HL-60/S4 treated with retinoic acid at 250 ng/mL for 4 days and 3 days (cell line): ENCODE results near the gene TBCK.
"Not testable (repeated sequence)": the region's sequence is repeated elsewhere in the genome, so short reads cannot be mapped to it uniquely, and the experiment has no call there.

ENCODE experiments used
- in situ Hi-C: fragments of 300-500 bp; cut with MboI; formaldehyde crosslinking; loops from 2 replicates; pipeline ENCODE4 v1.7.0; 2022; ENCODE audit warnings: low sequenced_read_pairs

Gene TBCK

DNA sequence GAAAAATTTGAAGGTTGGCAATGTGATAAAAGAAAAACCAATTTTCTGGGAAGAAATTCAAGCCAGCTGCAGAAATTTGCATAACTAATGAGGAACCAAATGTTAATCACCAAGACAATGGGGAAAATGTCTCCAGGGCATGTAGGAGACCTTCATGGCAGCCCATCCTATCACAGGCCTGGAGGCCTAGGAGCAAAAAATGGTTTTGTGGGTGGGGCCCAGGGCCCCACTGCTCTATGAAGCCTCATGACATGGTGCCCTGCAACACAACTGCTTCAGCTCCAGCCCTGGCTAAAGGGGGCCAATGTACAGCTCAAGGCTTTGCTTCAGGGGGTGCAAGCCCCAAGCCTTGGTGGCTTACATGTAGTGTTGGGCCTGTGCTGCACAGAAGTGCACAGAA, 184.0 kb downstream of the TBCK start:
- in situ Hi-C loops: no loop called here

DNA sequence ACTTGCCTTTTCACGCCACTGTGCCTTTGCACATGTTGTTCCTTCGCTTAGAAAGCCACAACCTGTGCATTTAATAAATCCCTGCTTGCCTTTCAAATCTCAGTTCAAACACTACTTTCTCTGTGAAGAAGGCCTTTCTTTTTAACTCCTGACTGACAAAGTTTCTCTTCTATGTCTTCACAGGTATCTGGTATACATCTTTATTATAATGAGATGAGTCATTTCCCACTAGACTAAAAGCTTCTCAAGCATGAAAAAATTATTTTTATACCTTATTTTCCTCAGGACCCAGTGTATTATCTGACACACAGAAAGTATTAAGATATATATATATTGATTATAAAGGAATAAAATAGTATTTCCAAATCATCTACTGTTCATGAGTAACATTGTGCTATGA, 189.9 kb downstream of the TBCK start:
- in situ Hi-C loops: no loop called here

DNA sequence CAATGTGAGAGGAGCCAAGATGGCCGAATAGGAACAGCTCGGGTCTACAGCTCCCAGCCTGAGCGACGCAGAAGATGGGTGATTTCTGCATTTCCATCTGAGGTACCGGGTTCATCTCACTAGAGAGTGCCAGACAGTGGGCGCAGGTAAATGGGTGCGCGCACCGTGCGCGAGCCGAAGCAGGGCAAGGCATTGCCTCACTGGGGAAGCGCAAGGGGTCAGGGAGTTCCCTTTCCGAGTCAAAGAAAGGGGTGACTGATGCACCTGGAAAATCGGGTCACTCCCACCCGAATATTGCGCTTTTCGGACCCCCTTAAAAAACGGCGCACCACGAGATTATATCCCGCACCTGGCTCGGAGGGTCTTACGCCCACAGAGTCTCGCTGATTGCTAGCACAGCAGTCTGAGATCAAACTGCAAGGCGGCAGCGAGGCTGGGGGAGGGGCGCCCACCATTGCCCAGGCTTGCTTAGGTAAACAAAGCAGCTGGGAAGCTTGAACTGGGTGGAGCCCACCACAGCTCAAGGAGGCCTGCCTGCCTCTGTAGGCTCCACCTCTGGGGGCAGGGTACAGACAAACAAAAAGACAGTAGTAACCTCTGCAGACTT, 196.0 kb downstream of the TBCK start:
- in situ Hi-C loops: not testable (repeated sequence)

DNA sequence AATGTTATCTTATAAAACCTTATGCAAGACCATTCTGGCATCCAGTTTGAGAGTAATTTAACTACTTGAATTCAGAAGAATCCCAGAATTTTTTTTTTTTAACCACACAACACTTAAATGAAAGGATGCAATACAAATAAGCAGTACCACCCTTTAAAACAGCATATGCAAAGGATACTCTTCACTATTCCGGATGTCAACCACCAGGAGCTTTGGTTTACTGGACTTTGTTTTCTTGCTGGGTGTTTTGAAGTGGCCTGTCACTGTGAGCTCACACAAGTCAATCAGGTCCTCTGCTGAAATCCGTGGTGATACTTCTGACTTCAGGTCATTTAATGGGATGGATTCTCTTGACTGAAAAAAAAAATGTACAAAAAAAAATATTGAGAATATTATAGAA, 200.0 kb downstream of the TBCK start:
- in situ Hi-C loops: no loop called here

DNA sequence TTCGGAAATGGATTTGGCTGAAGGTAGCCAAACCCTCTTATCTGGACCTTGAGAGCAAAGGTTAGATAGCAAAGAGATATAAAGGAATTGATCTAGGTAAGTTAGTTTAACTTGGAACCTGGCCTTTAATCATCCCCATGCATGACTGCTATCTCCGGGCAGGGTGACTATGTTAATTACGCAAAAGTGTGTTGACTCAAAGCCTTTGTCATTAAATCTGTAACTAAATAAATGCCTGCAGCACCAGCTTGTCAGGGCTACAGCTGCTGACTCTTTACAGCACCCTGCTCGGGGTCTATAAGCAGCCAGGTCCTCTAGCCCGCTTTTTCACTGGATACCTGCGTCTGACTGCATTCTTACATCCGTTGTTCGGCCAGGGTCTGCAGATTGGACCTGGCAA, 201.7 kb downstream of the TBCK start:
- in situ Hi-C loops: no loop called here

DNA sequence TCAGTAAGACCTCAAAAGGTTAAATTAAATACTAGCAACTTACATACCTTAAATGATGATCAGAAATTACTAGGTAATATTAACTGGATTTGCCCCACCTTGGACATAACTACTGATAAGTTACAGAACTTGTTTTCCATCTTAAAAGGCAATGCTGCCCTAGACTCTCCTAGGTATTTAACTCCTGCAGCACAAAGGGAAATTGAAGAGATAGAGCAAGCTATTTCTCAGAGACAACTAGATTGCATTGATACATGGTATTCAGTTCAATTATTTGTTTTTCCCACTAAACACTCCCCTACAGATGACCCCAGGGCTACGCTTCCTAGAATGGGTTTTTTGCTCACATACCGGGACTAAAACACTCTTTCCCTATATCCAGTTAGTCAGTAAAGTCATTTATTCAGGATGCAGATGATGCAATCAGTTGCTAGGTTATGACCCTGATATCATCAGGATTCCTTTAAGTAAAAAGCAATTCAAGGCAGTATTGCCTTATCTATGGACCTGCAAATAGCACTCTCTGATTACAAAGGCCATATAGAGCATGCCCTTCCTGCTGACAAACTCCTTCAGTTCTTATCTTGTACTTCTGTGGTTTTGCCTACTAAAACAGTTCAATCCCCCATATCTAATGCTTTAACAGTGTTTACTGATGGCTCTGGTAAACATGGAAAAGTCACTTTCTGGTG, 204.1 kb downstream of the TBCK start:
- in situ Hi-C loops: not testable (repeated sequence)

DNA sequence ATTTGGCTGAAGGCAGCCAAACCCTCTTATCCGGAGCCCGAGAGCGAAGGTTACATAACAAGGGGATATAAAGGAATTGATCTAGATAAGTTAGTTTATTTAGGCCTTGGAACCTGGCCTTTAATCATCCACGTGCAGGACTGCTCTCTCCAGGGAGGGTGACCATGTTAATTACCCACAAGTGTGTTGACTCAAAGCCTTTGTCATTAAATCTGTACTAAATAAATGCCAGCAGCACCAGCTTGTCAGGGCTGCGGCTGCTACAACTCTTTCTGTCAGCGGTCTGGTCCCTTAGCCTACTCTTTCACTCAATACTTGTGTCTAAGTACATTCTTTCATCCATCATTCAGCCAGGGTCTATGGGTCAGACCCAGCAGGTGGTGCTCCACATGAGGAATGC, 206.1 kb downstream of the TBCK start:
- in situ Hi-C loops: no loop called here

DNA sequence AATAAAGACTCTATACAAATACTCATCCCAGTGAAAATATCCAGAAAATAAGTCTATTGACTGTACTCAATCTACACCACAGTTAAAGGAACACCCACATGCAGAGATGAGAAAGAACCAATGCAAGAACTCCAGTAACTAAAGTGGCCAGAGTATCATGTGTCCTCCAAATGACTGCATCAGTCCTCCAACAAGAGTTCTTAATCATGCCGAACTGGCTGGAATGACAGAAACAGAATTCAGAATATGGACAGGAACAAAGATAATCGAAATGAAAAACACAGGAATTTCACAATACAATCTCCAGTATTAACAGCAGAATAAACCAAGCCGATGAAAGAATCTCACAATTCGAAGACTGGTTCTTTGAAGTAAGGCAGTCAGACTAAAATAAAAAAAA, 210.3 kb downstream of the TBCK start:
- in situ Hi-C loops: no loop called here

DNA sequence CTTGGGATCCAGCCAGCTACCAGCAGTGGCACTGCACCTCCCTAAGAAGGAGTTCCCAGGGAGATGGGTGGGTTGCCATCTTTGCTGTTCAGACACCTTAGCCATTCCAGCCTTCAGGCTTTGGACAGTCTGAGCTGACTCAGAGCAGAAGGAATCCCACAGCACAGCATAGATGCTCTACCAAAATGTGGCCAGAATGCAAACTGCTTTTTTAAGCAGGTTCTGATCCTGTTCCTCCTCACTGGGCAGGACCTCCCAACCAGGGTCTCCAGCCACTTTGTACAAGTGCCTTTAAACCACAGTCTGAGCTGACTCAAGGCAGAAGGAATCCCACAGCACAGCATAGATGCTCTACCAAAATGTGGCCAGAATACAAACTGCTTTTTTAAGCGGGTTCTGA, 211.7 kb downstream of the TBCK start:
- in situ Hi-C loops: no loop called here

DNA sequence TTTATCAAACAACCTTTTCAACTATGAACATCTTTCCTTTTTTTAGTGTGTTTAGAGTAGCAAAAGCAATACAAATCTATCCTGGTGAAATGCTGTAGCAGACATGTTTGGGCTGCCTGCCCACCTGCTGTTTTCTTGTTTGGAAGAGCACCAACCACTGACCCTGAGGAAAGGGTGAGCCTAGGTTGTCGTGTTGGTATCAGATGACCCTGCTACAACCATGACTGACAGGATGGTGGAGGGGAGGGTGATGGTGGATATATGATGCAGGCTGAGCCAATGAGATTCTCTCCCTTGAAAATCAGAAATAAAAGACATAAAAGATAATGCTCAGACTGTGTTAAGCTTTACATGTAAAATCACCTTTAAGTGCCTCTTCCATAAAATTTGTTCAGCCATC, 219.6 kb downstream of the TBCK start:
- in situ Hi-C loops: no loop called here

DNA sequence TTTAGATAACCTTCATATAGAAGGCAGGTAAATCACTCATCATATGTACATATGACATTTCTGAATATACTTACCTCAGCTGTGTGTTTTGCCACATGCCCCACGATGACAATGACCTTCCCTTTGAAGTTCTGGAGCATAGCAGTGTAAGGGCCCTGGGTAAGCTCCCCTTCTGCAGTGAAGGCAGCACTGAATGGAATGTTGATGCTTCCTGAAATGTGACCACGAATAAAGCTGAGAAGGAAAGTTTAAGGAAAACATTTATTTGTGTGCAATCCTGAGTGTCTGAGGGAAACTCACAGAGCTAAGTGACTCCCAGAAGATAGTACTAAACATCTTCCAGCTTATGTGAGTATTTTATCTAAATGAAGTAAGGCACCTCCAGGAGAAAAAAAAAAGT, 220.6 kb downstream of the TBCK start:
- in situ Hi-C loops: no loop called here

DNA sequence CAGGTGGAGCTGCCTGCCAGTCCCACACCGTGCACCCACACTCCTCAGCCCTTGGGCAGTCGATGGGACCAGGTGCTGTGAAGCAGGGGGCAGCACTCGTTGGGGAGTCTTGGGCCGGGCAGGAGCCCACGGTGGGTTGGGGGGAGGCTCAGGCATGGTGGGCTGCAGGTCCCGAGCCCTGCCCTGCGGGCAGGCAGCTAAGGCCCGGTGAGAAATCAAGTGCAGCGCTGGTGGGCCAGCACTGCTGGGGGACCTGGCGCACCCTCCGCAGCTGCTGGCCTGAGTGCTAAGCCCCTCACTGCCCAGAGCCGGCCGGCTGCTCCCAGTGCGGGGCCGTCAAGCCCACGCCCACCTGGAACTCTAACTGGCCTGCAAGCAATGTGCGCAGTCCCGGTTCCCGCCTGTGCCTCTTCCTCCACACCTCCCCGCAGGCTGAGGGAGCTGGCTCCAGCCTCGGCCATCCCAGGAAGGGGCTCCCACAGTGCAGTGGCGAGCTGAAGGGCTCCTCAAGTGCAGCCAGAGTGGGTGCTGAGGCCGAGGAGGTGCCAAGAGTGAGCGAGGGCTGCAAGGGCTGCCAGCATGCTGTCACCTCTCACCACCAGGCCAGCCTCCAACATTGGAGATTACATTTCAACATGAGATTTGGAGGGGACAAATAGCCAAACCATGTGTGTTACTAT, 223.5 kb downstream of the TBCK start:
- in situ Hi-C loops: no loop called here

DNA sequence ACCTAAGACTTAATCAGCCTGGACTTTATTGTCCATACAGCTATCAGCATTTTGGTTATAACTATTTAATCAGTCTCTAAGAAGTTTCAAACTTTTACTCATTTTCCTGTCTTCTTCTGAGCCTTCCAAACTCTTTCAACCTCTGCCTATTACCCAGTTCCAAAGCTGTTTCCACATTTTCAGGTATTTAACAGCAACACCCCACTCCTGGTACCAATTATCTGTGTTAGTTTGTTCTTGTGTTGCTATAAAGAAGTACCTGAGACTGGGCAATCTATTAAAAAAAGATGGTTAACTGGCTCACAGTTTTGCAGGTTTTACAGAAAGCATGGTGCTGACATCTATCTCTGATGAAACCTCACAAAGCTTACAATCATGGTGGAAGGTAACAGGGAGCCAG, 225.2 kb downstream of the TBCK start:
- in situ Hi-C loops: no loop called here

DNA sequence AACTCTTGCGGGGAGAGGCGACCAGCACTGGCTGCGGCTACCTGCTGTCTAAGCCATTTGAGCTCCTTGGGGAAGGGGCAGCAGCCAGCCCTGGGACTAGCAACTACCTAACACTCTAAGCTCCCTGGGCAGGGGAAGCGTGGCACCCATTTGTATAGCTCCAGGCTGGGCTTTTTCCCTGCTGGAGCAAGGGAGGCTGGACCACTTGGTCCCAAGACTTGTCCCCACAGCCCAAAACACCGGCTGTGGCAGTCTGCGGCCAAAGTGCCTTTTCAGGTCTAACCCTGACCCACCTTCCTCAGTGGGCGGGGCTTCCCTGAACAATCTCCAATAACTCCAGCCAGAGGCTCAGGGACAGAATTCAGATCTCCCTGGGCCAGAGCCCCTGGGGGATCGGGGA, 232.9 kb downstream of the TBCK start:
- in situ Hi-C loops: no loop called here

DNA sequence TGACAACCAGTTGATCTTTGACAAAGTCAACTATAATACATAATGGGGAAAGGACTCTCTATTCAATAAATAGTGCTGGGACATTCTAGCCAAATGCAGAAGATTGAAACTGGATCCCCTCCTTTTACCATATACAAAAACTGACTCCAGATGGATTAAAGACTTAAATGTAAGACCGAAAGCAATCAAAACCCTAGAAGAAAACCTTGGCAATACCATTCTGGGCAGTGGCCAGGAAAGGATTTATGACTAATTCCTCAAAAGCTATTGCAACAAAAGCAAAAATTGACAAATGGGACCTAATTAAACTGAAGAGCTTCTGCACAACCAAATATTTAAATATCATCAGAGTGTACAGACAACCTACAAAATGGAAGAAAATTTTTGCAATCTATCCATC, 235.6 kb downstream of the TBCK start:
- in situ Hi-C loops: no loop called here

DNA sequence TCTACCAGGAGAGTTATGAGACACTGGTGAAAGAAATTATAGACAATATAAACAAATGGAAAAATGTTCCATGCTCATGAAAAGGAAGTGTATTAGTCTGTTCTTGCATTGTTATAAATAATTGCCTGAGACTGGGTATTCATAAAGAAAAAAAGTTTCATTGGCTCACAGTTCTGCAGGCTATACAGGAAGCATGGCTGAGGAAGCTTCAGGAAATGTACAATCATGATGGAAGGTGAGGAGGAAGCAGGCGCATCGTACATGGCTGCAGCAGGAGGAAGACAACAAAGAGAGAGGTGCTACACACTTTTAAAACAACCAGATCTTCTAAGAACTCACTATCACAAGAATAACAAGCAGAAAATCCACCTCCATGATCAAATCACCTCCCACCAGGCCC, 236.4 kb downstream of the TBCK start:
- in situ Hi-C loops: no loop called here

DNA sequence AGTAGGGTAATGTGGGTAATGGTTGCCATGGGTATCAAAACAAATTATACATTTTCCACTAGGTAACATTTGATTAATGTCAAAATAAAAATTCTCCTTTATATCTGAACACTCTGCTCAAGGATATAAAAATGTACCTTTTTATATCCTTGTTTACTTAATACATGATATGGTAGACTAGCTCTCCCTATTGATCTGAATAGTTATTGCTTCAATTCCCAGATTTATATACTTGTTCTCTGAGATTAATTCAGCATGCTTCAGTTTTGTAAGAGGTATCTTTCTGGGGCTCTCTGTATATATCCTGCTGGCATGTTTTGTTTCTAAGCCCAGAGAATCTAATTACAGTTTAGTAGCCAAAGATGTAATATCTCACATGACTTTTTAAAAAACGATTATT, 251.0 kb downstream of the TBCK start:
- in situ Hi-C loops: no loop called here

DNA sequence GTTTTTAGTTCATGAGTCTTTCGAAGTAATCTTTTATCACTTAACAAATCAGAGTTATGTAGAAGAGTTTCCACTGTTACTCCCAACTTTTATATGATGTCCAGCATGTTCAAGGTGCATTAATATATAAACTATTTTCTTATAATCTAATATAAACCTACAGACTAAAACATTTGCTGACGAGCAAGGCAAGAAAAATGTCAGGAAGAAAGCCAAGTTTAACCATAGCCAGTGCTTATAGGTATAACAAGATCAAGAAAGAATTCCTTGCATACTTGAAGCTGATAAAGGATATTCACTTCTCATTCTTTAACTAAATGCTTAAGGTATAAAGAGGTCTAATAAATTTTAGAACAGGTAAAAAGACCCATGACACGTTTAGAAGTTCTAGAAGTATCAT, 253.0 kb downstream of the TBCK start:
- in situ Hi-C loops: no loop called here

DNA sequence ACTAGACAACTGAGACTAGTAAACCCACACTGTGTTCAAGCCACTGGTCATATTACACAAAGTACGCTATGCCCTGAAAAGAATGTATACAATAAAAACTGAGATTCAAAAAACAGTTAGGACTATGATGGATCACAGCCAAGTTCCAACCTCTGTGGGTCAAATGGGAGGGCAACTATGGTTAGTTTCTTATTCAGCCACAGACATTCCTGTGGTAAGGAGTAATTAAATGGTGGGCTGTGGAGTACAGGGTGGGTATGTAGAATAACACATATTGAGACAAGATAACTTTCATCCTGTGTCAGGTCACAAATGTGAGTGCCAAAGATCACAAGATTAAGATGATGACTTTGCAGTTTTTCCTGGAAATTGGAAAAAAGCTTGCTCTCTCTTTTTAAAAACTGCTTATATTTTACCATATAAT, 253.5 kb downstream of the TBCK start:
- in situ Hi-C loops: no loop called here

DNA sequence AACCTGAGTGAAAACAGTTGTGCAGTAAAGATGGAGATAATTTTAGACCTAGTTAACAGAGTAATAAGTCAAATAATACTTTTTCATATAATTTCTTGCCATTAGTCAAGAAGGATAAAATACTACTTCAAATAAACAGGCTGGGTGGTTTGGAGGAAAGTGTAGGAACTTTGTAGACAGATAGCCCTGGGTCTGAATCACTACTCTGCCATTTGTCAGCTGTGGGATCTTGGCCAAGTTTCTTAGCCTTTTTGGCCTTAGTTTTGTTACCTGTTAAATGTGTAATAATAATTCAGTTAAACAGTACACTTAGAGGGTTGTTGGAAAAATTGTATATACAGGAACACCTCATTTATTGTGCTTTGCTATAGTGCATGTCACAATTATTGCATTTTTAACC, 257.1 kb downstream of the TBCK start:
- in situ Hi-C loops: no loop called here

DNA sequence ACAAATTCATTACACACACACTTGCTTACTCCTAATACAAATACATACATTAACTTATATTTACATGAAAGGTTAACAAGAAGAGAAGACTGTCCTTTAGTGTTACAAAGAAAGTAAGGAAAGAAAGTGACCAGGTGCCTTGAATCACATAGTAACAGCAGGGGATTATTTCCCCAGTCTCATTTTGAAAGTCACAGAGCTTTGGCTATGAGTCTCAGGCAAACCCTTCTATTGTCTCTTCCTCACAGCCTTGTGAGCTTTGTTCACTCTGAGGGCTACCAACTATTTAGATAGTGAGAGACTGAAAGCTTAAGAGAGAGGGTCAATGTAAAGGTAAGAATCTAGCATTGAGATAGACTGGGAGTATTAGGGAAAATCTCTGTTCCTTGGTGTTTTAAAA, 259.1 kb downstream of the TBCK start:
- in situ Hi-C loops: no loop called here

DNA sequence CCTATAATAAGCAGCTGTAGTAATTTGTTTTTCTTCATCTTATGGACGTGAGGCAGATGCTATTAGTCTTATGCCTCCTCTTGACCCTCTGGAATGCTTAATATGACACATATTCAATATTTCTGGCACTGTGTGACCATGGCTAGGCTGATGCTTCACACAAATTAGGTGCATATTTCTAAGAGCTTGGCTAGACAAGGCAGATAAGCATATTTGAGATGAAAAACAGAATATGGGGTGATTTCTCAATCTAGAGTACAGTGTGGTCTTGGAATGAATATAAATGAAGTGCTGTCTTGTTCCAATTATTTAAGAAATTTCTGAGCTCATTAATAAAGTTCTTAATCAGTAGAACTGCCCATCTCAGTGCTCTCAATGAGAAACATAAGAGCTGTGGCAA, 264.5 kb downstream of the TBCK start:
- in situ Hi-C loops: no loop called here

DNA sequence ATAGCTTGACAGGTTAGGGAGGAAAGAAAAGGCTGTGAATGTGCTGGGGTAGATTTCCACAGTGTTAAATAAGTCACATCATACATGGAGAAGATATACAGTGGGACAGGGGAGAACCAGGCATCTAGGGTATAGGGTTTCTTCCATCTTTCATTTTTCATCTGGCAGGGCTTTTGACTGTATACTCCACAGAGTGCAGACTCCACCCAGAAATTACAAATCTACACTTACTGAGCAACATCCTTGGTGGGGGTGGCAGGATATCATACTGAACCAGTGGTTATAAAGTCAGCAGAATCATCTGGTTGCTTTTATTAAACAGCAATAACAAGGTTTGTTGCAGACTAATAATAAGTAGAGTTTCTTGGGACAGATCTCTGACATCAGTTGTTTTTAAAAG, 266.5 kb downstream of the TBCK start:
- in situ Hi-C loops: no loop called here
